BE2C (cell line): ENCODE data around the gene PDYN.

ENCODE experiments used
- DNase-seq: peaks from one replicate; pipeline ENCODE4 v3.0.0-alpha.2; 2020
- H3K27me3 ChIP-seq: fragments of 250-450 bp; sonication (Bioruptor Pico); 2 replicates; pipeline ENCODE4 v1.5.1; 2020; ENCODE audit warnings: mild to moderate bottlenecking
- H3K36me3 ChIP-seq: fragments of 250-450 bp; sonication (Bioruptor Pico); 2 replicates; pipeline ENCODE4 v1.5.1; 2020; ENCODE audit warnings: mild to moderate bottlenecking
- H3K4me1 ChIP-seq: fragments of 250-450 bp; sonication (Bioruptor Pico); 2 replicates; pipeline ENCODE4 v1.5.1; 2020
- H3K4me3 ChIP-seq: 2 replicates; pipeline ENCODE4 v1.5.1; 2011; ENCODE audit warnings: low read depth, low read length
- H3K9me3 ChIP-seq: fragments of 250-450 bp; sonication (Bioruptor Pico); 2 replicates; pipeline ENCODE4 v1.5.1; 2020
- TF ChIP-seq, protein P1 (sequence below): IDR thresholded peaks from 2 replicates; pipeline ENCODE4 v1.5.1; 2012; ENCODE audit warnings: mild to moderate bottlenecking, low read depth, low read length

The PDYN gene

GRCh38 chr20:2026514-2026913, 32.7 kb upstream of the PDYN start:
- no peak for DNase-seq
- TF ChIP-seq, protein P1, sequence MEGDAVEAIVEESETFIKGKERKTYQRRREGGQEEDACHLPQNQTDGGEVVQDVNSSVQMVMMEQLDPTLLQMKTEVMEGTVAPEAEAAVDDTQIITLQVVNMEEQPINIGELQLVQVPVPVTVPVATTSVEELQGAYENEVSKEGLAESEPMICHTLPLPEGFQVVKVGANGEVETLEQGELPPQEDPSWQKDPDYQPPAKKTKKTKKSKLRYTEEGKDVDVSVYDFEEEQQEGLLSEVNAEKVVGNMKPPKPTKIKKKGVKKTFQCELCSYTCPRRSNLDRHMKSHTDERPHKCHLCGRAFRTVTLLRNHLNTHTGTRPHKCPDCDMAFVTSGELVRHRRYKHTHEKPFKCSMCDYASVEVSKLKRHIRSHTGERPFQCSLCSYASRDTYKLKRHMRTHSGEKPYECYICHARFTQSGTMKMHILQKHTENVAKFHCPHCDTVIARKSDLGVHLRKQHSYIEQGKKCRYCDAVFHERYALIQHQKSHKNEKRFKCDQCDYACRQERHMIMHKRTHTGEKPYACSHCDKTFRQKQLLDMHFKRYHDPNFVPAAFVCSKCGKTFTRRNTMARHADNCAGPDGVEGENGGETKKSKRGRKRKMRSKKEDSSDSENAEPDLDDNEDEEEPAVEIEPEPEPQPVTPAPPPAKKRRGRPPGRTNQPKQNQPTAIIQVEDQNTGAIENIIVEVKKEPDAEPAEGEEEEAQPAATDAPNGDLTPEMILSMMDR = no peak
- Histone ChIP-seq H3K36me3 (no peaks in the 10 kb centered on the region), H3K4me1 (no peaks in the 10 kb centered on the region), H3K4me3 (no peak overlapping the region), H3K27me3 (no peaks in the 10 kb centered on the region), H3K9me3 (no peaks in the 10 kb centered on the region)

DNA sequence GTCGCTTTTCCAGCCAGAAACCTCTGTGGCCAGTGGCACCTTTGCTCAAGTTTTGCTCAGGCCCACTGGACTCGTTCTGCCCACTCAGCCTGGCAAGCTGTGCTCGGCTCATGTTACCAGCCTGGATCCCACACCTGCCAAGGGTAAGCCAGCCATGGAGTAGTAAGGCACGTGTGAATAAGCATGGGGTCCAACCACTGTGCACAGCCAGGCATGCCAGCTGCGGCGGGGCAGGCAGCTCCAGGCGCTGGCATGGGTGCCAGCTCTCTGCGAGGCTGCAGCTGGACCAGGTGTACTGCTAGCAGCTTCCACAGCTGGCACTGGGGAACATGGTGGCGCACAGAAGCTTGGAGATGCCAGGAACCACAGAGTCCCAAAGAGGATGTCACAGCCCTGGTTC, 32.1 kb upstream of the PDYN start:
- TF ChIP-seq, protein P1 = no peak
- H3K4me3 ChIP-seq = no peak overlapping the region
- H3K36me3 ChIP-seq = no peaks in the 10 kb centered on the region
- H3K9me3 ChIP-seq = no peaks in the 10 kb centered on the region
- no peaks in the 10 kb centered on the region for H3K4me1 ChIP-seq
- H3K27me3 ChIP-seq = no peaks in the 10 kb centered on the region
- no peak for DNase-seq

DNA sequence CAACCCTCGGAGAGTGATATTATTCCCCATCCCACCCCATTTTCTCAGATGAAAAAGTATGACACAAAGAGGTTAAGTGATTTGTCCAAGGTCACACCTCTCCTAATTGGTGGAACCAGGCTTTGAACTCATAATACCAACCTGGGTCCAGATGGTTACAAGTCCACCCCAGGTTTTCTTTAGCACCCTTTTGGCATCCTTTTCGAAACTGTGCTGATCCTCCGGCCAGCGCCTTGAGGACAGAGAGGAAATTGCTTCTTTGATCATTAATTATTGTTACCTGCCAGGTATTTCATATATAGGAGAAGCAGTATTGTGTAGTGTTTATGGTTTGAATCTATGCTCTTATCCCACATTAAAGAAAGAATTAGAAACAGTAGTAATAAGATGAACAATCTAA, 29.3 kb upstream of the PDYN start:
- DNase-seq = no peak
- no peaks in the 10 kb centered on the region for H3K36me3 ChIP-seq
- no peaks in the 10 kb centered on the region for H3K27me3 ChIP-seq
- no peaks in the 10 kb centered on the region for H3K4me1 ChIP-seq
- H3K4me3 ChIP-seq = no peak overlapping the region
- TF ChIP-seq, protein P1 = no peak
- H3K9me3 ChIP-seq = no peaks in the 10 kb centered on the region

DNA sequence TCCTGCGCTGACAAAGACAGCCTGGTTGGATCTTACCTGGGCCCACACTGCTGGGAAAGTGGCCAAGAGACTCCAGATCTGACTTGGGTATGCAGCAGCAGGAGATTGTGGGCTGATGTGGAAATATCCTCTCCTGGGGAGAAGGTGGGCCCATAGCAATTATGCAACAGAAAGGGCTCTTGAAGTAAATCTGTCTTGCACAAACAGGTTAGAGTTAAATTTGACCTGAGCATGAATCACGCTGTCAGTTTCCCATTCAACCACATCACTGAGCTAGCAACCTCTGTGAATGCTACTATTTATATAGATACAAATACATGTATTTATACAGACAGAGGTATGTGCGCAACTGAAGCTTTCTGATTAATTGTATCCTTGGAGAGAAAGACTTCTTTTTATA, 28.3 kb upstream of the PDYN start:
- Histone ChIP-seq H3K27me3 (no peaks in the 10 kb centered on the region), H3K36me3 (no peaks in the 10 kb centered on the region), H3K9me3 (no peaks in the 10 kb centered on the region), H3K4me1 (no peaks in the 10 kb centered on the region), H3K4me3 (no peak overlapping the region)
- TF ChIP-seq, protein P1 = no peak
- DNase-seq = no peak

- no peak for DNase-seq
- TF ChIP-seq, protein P1 = no peak
- H3K27me3 ChIP-seq = no peaks in the 10 kb centered on the region
- H3K36me3 ChIP-seq = no peaks in the 10 kb centered on the region
- no peaks in the 10 kb centered on the region for H3K4me1 ChIP-seq
- H3K9me3 ChIP-seq = no peaks in the 10 kb centered on the region
- no peak overlapping the region for H3K4me3 ChIP-seq
Measured at GRCh38 chr20:2010533-2010932, 16.7 kb upstream of the PDYN start.

DNA sequence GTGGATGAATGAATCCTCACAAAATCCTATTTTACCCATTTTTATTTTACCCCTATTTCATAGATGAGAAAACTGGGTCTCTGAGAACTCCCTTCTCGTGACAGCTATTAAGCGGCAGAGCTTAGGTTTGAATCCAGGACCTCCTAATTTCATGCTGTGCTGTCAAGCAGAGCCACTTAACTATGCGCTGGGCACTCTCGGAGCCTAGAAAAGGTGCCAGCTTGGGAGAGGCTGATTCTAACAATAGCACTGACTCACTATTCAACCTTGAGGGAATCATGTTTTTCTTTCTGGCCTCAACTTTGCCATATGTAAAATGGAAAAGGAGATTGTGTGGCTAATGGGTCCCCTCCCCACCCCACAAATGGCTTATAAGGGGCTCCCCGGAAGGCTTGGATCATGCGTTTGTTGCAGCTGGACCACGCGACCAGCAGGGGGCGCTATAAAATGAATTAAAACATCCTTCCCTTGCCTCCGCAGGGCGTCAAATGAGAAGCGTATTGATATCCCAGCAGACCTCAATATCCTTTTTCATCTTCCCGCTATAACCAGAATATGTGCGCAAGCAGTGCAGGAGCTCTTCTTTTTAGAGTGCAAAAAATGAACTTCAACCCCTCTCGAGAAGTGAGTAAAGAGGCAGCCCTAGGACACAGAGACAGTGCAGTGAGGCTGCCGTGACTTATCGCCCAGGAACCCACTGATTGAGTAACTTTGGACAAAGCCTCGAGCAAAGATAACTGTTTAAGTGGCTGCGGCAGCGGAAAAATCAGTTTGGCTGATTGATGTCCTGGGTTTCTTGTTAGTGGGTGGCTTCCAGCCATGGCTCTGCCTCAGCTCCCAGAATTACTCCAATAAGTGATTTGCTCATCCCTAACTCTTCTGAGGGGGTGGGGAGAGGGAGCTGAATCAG, 12.8 kb upstream of the PDYN start:
- H3K4me1 ChIP-seq = no peaks in the 10 kb centered on the region
- H3K4me3 ChIP-seq = no peak overlapping the region
- TF ChIP-seq, protein P1 = peak; percentile 67
- DNase-seq = peak; percentile 11
- no peaks in the 10 kb centered on the region for H3K9me3 ChIP-seq
- H3K27me3 ChIP-seq = no peaks in the 10 kb centered on the region
- no peaks in the 10 kb centered on the region for H3K36me3 ChIP-seq
